Testis (tissue), 5 donors: ENCODE data around the gene CD63. TPM values are rescaled to one million over a fixed set of nuclear protein-coding genes. Genes with fewer than 3 reads are reported as not detected.
A peak's percentile ranks its signal among the peaks of the same experiment; 100 is the strongest.

Source experiments
- DNase-seq: peaks from one replicate; pipeline ENCODE4 v3.0.0-alpha.2; 2019
- H3K27ac ChIP-seq, 2 donors: fragments of 200-600 bp; sonication (generic); one replicate each; pipeline ENCODE4 v1.5.1; 2019
- H3K27me3 ChIP-seq: fragments of 200-600 bp; sonication (generic); one replicate; pipeline ENCODE4 v1.5.1; 2019
- H3K36me3 ChIP-seq: fragments of 200-600 bp; sonication (generic); one replicate; pipeline ENCODE4 v1.5.1; 2017; ENCODE audit warnings: low read depth; ENCODE audit errors: missing control alignments
- H3K4me1 ChIP-seq: fragments of 200-600 bp; sonication (generic); one replicate; pipeline ENCODE4 v1.5.1; 2019
- H3K4me3 ChIP-seq, 2 donors: fragments of 200-600 bp; sonication (generic); one replicate each; pipeline ENCODE4 v1.5.1; 2017 to 2019
- H3K9me3 ChIP-seq: fragments of 200-600 bp; sonication (generic); one replicate; pipeline ENCODE4 v1.5.1; 2017
- CTCF ChIP-seq, 3 experiments: fragments of 450-650 bp in 2 of 3; fragments of 200-600 bp in 1 of 3; sonication (generic) in 1 of 3; IDR thresholded peaks; one replicate each; pipeline ENCODE4 v1.5.1; 2016 to 2019; ENCODE audit warnings: antibody characterized with exemption in 3 of 3, mild to moderate bottlenecking in 2 of 3, moderate library complexity in 1 of 3
- POLR2A ChIP-seq: fragments of 450-650 bp; IDR thresholded peaks from one replicate; pipeline ENCODE4 v1.6.1; 2017; ENCODE audit warnings: antibody characterized with exemption, mild to moderate bottlenecking, moderate library complexity
- WGBS, 2 donors: methylation state at CpG; one replicate each; pipeline ENCODE4 v1.1.5; 2018; 5-methylcytosine and 5-hydroxymethylcytosine counted together
- intact Hi-C: fragments of 100-400 bp; cut with DNase I; formaldehyde crosslinking; loops from one replicate; pipeline ENCODE4 v1.15.1; 2023; ENCODE audit warnings: low total_unique reads
- long read RNA-seq, 2 donors: transcript quantifications; one replicate each; lab custom pipeline, GENCODE V29; 2026
- polyA plus RNA-seq: library from polyadenylated mRNA; stranded (reverse); fragments of 350-450 nt; fragmentation: Illumina TruSeq; extraction: RNeasy Lipid Tissue Mini Kit (QIAGEN cat#74804); gene quantifications from one replicate; pipeline ENCODE4 v1.2.3, GENCODE V29; 2014; ENCODE audit warnings: low read depth, low replicate concordance; ENCODE audit not compliant: insufficient read depth
- total RNA-seq, 2 donors: library from RNA; depleted of rRNA; stranded (reverse); fragments of >200 nt; gene quantifications; one replicate each; pipeline ENCODE4 v1.2.3, GENCODE V29; 2016

Gene CD63
- 100 to 1,000 TPM; 600 to 668 TPM for total RNA-seq
- 655 TPM for polyA plus RNA-seq
- long read RNA-seq, donor 1, transcript CD63-201 (8 exons, 1,070 nt) = major isoform, 369 of 603 reads
- long read RNA-seq, donor 1, transcript CD63-214 (7 exons, 949 nt) = minor isoform, 46 of 603 reads
- long read RNA-seq, donor 1, transcript CD63-205 (3 exons, 499 nt) = minor isoform, 23 of 603 reads
- long read RNA-seq, donor 1, transcript CD63-206 (5 exons, 648 nt) = minor isoform, 47 of 603 reads
- long read RNA-seq, donor 1, partial matches to known transcripts = 82 of 603 reads
- long read RNA-seq, donor 1, other reads (novel, unspliced or antisense) = 0 of 603 reads
- long read RNA-seq, donor 2, transcript CD63-205 (3 exons, 499 nt) = minor isoform, 12 of 267 reads
- long read RNA-seq, donor 2, transcript CD63-214 (7 exons, 949 nt) = minor isoform, 19 of 267 reads
- long read RNA-seq, donor 2, transcript CD63-201 (8 exons, 1,070 nt) = major isoform, 181 of 267 reads
- long read RNA-seq, donor 2, transcript CD63-216 (2 exons, 230 nt) = minor isoform, 18 of 267 reads
- long read RNA-seq, donor 2, partial matches to known transcripts = 24 of 267 reads
- long read RNA-seq, donor 2, other reads (novel, unspliced or antisense) = 0 of 267 reads

- intact Hi-C loops = no loop called here
- peak; percentile 97 for DNase-seq
- peak within 1 kb of the TSS; percentile 90 to 95 for H3K4me3 ChIP-seq
- TF ChIP-seq POLR2A (peak; percentile 51), CTCF (IDR thresholded peaks at IDR 0.05) (no peak)
- H3K36me3 ChIP-seq = no peaks in the 10 kb centered on the region
- H3K27ac ChIP-seq = peak within 1 kb of the TSS; percentile 99 to 100
- no peaks in the 10 kb centered on the region for H3K27me3 ChIP-seq
- no peaks in the 10 kb centered on the region for H3K9me3 ChIP-seq
- H3K4me1 ChIP-seq = peaks cover 28% of the 10 kb centered on the region
- WGBS, 2 donors = 0% methylated on average over 6 to 41 of the region's 61 CpGs
Observed at GRCh38 chr12:55728939-55729818, at the start of gene CD63. CD63 (minus strand) TSS chr12:55729009; CDS start chr12:55728341, 668 bp downstream.

GRCh38 chr12:55777856-55778255, 49.0 kb upstream of the CD63 start:
- Histone ChIP-seq H3K27me3 (no peaks in the 10 kb centered on the region), H3K4me3 (no peak overlapping the region), H3K9me3 (no peaks in the 10 kb centered on the region), H3K36me3 (no peaks in the 10 kb centered on the region), H3K27ac (no peak overlapping the region), H3K4me1 (no peaks in the 10 kb centered on the region)
- intact Hi-C loops = no loop called here
- no peak for DNase-seq
- 89 to 95% methylated on average over 3 of the region's 3 CpGs for WGBS, 2 donors
- TF ChIP-seq POLR2A = no peak
- TF ChIP-seq CTCF (IDR thresholded peaks at IDR 0.05) = no peak

GRCh38 chr12:55771736-55772135, 42.9 kb upstream of the CD63 start:
- no peaks in the 10 kb centered on the region for H3K9me3 ChIP-seq
- no peaks in the 10 kb centered on the region for H3K4me1 ChIP-seq
- no peak overlapping the region for H3K27ac ChIP-seq
- no peak for TF ChIP-seq POLR2A
- TF ChIP-seq CTCF (IDR thresholded peaks at IDR 0.05) = no peak
- H3K4me3 ChIP-seq = no peak overlapping the region
- no peak for DNase-seq
- no peaks in the 10 kb centered on the region for H3K36me3 ChIP-seq
- intact Hi-C loops = no loop called here
- 71 to 73% methylated on average over 6 of the region's 6 CpGs for WGBS, 2 donors
- H3K27me3 ChIP-seq = no peaks in the 10 kb centered on the region

- Histone ChIP-seq H3K9me3 (no peaks in the 10 kb centered on the region), H3K27me3 (no peaks in the 10 kb centered on the region), H3K27ac (no peak overlapping the region), H3K36me3 (no peaks in the 10 kb centered on the region), H3K4me3 (no peak overlapping the region), H3K4me1 (no peaks in the 10 kb centered on the region)
- DNase-seq = no peak
- intact Hi-C loops = no loop called here
- TF ChIP-seq CTCF (IDR thresholded peaks at IDR 0.05) (no peak), POLR2A (no peak)
- 91 to 94% methylated on average over 4 of the region's 4 CpGs for WGBS, 2 donors
Observed at GRCh38 chr12:55767156-55767555, 38.3 kb upstream of the CD63 start.
